ENCODE measurements around the gene TMPRSS13. TPM values are rescaled to one million over a fixed set of nuclear protein-coding genes. Genes with fewer than 3 reads are reported as not detected.

Gene TMPRSS13
- total RNA-seq, 1 experiment from 2014 or later, result 0.50 TPM

DNA sequence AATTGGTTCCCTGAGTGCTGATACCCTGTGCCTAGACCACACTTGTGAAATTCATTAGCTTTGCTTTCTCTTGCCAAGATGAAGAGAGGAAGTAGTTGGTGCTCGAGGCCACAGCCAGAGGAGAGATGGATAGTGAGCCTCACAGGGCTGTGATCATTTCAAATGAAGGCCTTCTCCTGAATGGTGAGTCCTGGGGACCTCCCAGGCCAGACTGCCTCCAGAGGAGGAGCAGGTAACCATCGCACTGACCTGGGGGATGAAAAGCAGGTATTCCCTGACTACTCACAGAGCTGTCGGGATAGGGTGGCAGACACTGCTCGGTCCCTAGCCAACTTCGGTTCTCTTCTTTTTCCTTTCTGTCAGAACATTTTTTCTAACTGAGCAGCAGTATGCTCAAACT lies 48.0 kb downstream of the TMPRSS13 start:
- Histone ChIP-seq H3K4me2 (ENCODE audit: insufficient read depth, insufficient read length, low read length) (no peak overlapping the region), H2AK5ac (ENCODE audit: insufficient read length, low read length) (no peak overlapping the region)

More for the DNA sequence above, 48.0 kb downstream of the TMPRSS13 start:
- Mint-ChIP-seq H3K27ac (no peak overlapping the region), H3K9me3 (no peaks in the 10 kb centered on the region), H3K4me3 (no peak overlapping the region), H3K27me3 (ENCODE audit: low read depth) (peaks cover 59% of the 10 kb centered on the region), H3K4me1 (peaks cover 36 to 38% of the 10 kb centered on the region in 2 experiments), H3K36me3 (ENCODE audit: insufficient read depth in 1 of 3, low read depth in 3 of 3) (no peaks in the 10 kb centered on the region)
- WGBS (ENCODE audit: extremely low coverage, insufficient read length, low lambda C conversion rate), result no CpG with 5 or more reads among the region's 5 CpGs
- no peak overlapping the region for H3K9ac ChIP-seq (ENCODE audit: extremely low read depth, insufficient read length, low read length)
- TF ChIP-seq, protein P1, sequence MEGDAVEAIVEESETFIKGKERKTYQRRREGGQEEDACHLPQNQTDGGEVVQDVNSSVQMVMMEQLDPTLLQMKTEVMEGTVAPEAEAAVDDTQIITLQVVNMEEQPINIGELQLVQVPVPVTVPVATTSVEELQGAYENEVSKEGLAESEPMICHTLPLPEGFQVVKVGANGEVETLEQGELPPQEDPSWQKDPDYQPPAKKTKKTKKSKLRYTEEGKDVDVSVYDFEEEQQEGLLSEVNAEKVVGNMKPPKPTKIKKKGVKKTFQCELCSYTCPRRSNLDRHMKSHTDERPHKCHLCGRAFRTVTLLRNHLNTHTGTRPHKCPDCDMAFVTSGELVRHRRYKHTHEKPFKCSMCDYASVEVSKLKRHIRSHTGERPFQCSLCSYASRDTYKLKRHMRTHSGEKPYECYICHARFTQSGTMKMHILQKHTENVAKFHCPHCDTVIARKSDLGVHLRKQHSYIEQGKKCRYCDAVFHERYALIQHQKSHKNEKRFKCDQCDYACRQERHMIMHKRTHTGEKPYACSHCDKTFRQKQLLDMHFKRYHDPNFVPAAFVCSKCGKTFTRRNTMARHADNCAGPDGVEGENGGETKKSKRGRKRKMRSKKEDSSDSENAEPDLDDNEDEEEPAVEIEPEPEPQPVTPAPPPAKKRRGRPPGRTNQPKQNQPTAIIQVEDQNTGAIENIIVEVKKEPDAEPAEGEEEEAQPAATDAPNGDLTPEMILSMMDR (conservative IDR thresholded peaks at IDR 0.05), result no peak
- no peaks in the 10 kb centered on the region for H3K79me2 ChIP-seq (ENCODE audit: insufficient read depth, low read length)
- H3K23ac ChIP-seq (ENCODE audit: insufficient read length, low read depth, low read length), result no peak overlapping the region
- no peak overlapping the region for H3K27ac ChIP-seq (ENCODE audit: insufficient read length, low read depth, low read length)
- no peak overlapping the region for H4K91ac ChIP-seq (ENCODE audit: insufficient read length, low read depth, low read length)
- no peaks in the 10 kb centered on the region for H4K20me1 ChIP-seq (ENCODE audit: control insufficient read depth, insufficient read depth, insufficient read length)
- H3K27me3 ChIP-seq (ENCODE audit: insufficient read depth, low read length), result no peaks in the 10 kb centered on the region; the same call in 1 of the 2 replicates
- no peak overlapping the region for H2BK15ac ChIP-seq (ENCODE audit: low read depth, low read length)
- no peak overlapping the region for H4K8ac ChIP-seq (replicated peaks; ENCODE audit: insufficient read length, low read depth, low read length)
- H4K5ac ChIP-seq (ENCODE audit: insufficient read length, low read depth, low read length), result no peak overlapping the region
- no peak for DNase-seq
- H3K79me1 ChIP-seq (ENCODE audit: insufficient read depth, low read depth, low read length, poor library complexity, severe bottlenecking), result no peaks in the 10 kb centered on the region
- no peak overlapping the region for H2BK12ac ChIP-seq (ENCODE audit: insufficient read length, low read depth, low read length)
- no peak overlapping the region for H2BK120ac ChIP-seq (ENCODE audit: low read depth, low read length, poor library complexity, severe bottlenecking)
- peaks cover 2% of the 10 kb centered on the region; the same call in 1 of the 2 replicates for H3K4me1 ChIP-seq (ENCODE audit: insufficient read depth, low read length)
- H3K9me3 ChIP-seq (ENCODE audit: control insufficient read depth, low read depth, low read length), result no peaks in the 10 kb centered on the region
- no peak overlapping the region for H3T11ph ChIP-seq (ENCODE audit: low read length)
- H2BK20ac ChIP-seq (ENCODE audit: low read depth, low read length, poor library complexity, severe bottlenecking), result no peak overlapping the region
- H3K56ac ChIP-seq (ENCODE audit: insufficient read length, low read depth, low read length), result no peak overlapping the region
- no peak overlapping the region for H3K14ac ChIP-seq (ENCODE audit: insufficient read depth, low read length)
- H3K18ac ChIP-seq (ENCODE audit: insufficient read length, low read depth, low read length), result no peak overlapping the region
- H3K4ac ChIP-seq (ENCODE audit: low read depth, low read length), result no peak overlapping the region
- no peak overlapping the region for H2AFZ ChIP-seq (ENCODE audit: low read length)
- H3K23me2 ChIP-seq (ENCODE audit: insufficient read length, low read depth, low read length, poor library complexity, severe bottlenecking), result peaks cover 4% of the 10 kb centered on the region
- H2BK5ac ChIP-seq (ENCODE audit: insufficient read length, low read length), result no peak overlapping the region
